Nucleus accumbens (tissue), 56 donors: ENCODE results near the gene CEP162.
A peak's percentile ranks its signal among the peaks of the same experiment; 100 is the strongest.
"Not testable (repeated sequence)": the region's sequence is repeated elsewhere in the genome, so short reads cannot be mapped to it uniquely, and the experiment has no call there.

Source experiments
- DNase-seq, 56 donors: peaks; one replicate each; lab custom pipeline; 2025; lab: John Stamatoyannopoulos, UW

CEP162 gene

DNA sequence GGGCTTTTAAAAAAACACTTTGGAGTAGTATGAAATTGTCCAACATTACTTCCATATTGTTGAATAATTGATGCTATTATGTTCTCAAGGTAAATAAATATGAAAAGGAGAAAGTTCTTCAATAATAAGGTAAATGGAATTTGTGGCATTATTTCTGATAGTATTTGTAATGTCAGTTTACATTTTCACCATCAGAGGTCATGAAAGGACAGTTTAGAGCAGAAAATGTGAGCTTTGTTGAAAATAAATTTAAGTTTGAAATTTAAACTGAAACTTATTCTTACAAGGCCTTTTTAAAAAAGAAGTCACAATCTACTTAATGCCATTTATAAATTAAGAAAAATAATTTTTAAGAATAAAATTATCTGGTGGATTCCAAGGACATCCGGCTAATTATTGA is 15.8 kb upstream of the CEP162 start:
- no peak for DNase-seq

DNA sequence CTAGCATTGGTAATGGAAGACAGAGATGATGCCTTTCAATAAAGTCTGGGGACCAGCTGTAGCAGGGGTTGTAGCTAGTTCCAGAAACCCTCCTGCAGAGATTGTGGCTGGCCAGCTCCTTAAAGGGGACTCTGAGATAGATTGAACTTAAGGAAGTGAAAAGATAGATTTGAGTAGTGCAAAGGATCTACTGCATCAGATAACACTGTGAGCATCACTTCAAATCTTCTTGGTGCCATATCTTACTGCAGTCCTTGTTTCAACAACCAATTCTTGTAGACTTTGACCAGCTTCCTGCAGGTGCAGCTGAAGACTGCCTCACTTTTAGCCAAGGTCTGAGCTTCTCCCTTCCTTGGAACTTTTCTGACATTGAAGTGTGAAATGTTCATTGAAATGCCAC is 14.8 kb upstream of the CEP162 start:
- no peak for DNase-seq

DNA sequence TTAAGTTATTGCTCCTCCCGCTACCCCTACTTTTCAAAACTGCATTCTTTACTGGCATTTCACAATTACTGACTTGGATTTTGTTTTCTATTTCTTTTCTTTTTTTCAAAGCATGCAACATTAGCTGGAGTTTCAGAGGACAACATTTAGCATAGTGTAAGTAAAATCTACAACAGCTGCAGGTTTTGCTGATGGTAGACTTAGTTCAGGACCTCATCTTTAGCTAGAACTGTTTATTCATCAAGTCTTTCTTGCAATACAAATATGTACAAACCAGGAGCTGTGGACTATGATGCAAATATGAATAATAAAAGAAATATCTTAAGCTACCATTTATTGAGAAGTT is 728 bp upstream of the CEP162 start:
- DNase-seq, result no peak

DNA sequence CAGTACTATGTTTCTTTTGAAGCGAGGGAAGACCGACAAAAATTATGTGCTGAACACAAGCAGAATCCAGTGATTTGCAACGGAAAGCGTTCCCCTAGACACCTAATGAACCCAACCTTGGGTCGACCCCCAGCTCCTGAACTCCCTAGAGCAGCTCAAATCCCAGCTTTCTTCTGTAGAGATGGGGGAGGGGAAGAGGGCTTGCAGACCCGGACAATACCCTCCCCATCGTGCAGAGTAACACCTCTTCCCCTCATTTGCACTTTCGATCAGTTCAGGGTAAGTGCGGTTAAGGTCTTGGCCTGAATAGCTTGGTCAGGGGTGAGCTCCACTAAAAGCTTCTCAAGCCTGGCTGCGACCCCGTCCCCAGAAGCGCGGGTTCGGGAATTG is 404 bp downstream of the CEP162 start:
- DNase-seq, result peak in 3 of 56 donors; percentile 17 to 31 (median 19)

DNA sequence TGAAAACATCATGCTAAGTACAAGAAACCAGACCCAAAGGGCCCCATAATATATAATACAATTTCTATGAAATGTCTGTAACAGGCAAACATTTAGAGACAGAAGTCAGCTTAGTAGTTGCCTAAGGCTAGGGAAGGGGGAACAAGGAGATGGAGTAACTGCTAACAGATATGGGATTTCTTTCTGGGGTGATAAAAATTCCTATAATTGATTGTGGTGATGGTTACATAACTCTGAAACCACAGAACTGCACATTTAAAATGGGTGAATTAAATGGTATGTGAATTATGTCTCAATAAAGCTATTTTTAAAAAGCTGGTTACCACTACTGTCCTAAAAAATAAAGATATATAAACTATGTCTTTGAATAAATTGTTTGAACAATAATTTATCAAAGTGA is 3.2 kb downstream of the CEP162 start:
- DNase-seq, result no peak

DNA sequence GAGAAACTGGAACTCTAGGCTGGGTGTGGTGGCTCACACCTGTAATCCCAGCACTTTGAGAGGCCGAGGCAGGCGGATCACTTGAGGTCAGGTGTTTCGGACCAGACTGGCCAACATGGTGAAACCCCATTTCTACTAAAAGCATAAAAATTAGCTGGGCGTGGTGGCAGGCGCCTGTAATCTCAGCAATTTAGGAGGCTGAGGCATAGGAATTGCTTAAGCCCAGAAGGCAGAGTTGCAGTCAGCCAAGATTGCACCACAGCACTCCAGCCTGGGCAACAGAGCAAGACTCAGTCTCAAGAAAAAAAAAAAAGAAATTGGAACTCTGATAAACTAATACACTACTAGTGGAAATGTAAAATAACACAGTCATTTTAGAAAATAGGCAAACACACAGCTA is 3.8 kb downstream of the CEP162 start:
- DNase-seq, result not testable (repeated sequence)

DNA sequence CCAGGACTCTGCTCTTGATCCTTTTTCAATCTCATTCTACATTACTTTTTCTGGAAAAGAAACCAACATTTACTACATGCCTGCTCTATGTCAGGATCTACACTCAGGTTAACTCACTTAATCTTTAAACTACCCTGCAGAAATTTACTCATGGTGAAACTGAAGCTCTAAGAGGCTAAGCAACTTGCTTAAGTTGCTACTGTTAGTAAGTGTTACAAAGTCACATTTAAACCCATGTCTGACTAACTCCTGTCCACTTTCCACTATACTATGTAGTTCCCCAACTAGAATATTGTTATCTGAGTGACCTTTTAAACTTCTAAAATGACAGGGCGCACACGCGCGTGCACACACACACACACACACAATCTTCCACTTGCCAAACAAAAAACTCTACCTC is 5.0 kb downstream of the CEP162 start:
- no peak for DNase-seq

DNA sequence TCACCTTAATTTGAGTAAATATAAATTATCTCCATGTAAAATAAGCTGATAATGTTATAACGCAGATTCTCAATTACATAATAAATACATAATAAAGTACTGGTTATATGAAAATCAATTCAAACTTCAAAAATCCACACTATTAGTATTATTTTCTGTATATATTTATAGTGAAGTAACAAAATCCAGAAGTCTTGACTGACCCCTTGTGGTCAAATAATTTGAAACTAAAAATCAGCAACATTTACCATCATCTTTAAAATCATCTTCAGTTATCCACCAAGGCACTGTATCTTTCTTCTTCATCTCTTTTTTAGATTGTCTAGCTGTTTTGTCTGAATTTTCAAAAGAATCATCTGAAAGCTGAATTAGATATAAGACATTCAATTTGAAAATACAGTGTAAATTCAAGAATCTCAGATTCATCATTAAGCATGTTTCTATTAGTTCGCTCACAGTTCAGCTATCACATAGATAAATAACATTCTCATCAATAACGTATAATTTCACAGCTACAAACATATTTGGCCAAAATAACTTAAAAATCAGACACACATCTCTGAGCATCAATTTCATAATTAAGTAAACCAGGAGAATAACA is 6.5 kb downstream of the CEP162 start:
- no peak for DNase-seq

DNA sequence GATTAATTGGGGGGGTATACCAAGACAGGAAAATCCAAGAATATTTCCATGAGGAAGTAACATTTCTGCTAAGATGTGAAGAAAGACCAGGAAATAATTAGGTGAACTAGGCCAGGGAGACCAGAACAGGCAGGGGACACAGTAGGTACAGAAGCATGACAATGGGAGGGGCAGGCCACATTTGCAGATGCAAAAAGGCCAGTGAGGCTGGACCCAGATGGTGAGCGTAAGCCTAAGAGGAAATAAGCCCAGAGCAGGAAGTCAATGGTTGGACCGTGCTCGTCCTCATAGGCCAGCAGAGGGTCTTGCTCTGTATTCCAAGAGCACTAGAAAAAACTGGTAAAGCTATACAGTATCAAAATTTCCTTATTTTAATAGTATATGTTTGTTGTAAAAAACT is 9.4 kb downstream of the CEP162 start:
- DNase-seq, result no peak

DNA sequence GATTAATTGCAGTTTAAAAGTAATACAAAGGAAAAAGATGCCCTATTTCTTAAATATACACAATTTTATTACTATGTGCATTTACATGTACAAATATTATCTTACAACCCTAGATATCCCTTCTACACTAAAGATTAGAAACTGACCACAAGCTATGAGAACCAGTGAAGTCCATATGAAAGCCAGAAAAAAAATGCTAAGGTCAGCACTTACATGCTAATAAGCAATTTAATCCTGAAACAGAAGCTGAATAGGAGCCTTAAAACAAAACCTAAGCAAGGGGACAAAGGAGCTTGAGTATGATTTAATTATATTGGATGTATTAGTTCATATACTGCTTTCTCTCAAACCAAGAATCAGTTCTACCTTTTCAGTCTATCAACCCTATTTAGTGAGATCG is 14.2 kb downstream of the CEP162 start:
- DNase-seq, result no peak

DNA sequence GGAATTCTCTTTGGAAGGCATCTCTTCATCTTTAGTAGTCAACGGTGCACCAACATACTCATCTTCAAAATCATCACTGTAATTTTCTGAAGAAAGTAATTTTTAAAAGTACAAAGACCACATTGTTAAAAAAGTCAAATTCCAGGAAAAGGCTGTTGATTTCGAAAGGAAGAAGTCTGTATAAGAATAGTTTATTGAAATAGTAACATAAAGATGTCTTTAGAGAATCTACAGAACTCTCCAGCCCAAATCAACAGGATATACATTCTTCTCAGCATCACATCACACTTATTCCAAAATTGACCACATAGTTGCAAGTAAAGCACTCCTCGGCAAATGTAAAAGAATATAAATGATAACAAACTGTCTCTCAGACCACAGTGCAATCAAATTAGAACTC is 23.4 kb downstream of the CEP162 start:
- no peak for DNase-seq

DNA sequence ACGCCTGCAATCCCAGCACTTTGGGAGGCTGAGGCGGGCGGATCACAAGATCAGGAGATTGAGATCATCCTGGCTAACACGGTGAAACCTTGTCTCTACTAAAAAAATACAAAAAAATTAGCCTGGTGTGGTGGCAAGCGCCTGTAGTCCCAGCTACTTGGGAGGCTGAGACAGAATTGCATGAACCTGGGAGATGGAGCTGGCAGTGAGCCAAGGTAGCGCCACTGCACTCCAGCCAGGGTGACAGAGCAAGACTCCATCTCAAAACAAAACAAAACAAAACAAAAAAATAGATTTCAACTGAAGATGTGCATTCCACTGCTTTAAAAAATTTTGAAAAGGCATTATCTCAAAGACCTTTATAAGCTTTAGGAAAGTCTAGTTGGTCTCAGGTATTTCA is 27.5 kb downstream of the CEP162 start:
- not testable (repeated sequence) for DNase-seq

DNA sequence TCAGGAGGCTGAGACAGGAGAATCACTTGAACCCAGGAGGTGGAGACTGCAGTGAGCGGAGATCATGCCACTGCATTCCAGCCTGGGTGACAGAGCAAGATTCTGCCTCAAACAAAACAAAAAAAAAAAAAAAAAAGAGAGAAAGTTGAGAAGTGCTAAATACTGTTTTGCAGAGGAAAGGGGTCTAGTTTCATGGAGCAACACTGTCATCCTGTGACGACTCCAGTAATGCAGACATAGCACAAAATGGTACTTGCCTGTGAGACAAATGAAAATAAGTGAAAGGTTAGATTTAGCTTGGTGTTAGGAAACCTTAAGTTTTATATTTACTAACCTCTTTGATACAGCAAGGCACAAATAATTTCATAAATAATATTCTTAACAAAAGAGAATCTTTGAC is 29.7 kb downstream of the CEP162 start:
- DNase-seq, result no peak

DNA sequence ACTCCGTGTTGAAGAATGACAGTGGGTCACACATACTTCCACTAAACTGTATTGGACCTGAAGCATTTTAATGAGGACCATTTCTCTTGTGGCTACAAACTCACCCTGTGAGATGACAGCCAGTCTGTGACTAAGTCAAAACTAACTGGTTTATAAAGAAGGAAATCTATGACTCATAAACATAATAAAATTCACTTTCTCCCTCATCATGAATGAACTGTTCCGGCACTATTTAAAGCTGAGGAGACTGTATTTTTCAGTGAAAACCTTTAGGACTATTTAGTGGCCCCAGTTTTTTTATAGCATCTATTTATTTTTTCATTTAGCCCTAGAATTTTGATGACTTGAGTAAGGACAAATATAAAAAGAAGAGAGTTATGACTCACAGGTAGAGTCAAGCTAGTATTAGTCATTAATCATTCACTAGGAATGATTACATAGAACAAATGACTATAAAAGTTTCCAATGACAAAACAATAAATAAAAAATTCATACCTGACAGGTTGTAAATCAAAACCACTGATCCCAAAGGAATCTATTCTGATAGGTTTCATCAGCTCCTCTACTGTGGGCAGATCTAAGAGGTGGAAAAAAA is 34.2 kb downstream of the CEP162 start:
- DNase-seq, result no peak

DNA sequence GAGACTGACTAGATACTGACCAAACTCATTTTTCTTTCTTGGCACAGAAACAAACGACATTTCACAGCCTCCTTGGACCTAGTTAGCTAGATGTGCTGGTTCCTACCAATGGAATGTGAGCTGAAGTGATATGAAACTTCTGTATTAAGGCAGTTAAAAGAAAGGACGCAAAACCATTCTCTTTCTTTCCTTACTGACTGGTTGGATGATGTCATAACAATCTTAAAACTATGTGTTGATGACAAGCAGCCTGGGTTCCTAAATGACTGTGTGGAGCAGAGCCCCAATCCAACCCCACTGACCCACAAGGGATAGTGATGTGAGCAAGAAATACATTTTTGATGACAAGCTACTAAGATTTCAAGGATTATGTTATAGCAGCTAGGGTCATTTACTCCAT is 35.6 kb downstream of the CEP162 start:
- DNase-seq, result no peak

DNA sequence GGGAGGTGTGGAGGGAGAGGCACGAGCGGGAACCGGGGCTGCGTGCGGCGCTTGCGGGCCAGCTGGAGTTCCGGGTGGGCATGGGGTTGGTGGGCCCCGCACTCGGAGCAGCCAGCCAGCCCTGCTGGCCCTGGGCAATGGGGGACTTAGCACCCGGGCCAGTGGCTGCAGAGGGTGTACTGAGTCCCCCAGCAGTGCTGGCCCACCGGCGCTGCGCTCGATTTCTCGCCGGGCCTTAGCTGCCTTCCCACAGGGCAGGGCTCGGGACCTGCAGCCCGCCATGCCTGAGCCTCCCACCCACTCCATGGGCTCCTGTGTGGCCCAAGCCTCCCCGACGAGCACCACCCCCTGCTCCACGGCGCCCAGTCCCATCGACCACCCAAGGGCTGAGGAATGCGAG is 38.1 kb downstream of the CEP162 start:
- not testable (repeated sequence) for DNase-seq

DNA sequence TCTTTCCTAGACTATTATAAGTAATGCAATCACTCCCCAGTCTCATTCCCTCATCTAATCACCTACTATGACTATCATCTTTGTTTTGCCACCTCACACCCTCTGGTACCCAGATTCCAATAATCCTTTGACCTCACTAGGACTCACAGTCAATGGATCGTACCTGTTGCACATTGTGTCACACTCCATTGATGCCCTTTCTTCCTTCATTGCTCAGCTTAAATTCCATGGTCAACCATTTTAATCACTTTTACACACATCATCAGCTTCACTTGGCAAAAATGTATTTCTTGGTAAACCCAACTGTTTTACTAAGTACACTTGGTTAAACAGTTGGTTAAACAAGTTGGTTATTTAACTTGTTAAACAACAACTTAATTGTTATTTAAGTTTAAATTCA is 44.0 kb downstream of the CEP162 start:
- DNase-seq, result no peak

DNA sequence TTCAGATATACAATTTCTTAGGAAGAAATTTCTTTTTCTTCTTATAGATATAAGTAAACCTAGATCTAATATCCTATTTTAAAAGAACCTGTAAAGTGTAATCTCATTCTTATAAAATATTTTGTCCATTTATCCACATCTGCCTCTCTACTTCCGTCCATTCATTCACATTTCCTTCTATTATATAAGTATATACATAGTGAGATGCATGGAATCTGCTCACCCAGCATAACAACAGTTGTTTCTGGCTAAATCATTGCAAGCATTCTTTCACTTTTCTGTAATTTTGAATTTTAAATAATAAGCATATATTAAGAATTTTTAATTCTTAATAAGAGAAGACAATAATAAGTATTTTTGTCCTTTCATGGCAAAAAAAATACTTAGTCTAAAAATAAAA is 45.4 kb downstream of the CEP162 start:
- no peak for DNase-seq

DNA sequence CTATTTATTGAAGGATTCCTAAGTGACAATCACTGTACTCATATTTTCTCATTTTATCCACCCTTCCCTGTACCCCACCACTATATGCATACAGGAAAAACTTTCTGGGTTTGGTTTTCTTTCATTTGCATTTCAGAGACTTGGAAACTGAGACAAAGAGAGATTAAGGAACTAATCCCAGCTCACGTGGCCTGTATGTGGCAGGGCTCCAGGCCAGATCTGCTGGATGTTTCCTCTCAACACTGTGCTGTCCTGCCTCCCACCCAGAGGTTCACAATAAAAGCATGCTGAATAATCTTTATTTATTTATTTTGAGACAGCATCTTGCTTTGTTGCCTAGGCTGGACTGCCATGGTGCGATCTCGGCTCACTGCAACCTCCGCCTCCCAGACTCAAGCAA is 50.2 kb downstream of the CEP162 start:
- no peak for DNase-seq

DNA sequence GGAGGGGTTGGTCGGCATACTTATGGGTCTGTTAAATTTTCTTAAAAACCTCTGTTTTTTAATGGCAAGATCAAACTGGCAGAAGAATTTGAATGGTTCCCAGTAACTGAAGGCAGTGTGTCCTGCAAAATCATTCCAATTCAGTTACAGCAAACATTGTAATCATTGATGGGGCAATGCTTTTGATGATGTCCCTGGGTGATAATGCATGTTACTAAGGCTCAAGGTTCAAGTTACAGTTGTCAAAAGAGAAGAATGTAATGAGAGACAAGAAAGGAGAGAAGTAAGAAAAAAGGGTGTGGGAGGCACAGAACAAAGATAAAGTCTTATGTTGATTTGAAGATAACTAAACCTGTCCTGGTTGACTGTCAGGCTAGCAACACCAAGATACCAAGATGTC is 54.9 kb downstream of the CEP162 start:
- DNase-seq, result no peak

DNA sequence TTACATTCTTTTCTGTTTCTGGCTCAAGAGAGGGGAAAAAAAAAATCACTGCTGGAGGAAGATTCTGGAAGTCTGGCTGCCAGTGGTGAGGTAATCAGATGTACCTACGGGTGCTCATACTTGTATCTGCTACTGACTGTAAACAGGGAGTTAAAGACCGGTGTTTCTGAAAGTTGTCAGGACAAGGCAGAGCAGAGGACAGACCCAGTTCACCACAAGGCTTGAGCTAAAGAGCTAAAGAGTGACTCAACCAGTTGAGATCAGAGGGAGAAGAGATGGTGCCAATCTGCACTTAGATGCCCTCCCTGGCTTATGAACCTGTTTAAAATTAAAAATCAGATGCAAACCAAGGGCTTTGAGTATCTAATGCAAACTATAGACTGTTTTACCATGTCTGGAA is 55.4 kb downstream of the CEP162 start:
- no peak for DNase-seq

DNA sequence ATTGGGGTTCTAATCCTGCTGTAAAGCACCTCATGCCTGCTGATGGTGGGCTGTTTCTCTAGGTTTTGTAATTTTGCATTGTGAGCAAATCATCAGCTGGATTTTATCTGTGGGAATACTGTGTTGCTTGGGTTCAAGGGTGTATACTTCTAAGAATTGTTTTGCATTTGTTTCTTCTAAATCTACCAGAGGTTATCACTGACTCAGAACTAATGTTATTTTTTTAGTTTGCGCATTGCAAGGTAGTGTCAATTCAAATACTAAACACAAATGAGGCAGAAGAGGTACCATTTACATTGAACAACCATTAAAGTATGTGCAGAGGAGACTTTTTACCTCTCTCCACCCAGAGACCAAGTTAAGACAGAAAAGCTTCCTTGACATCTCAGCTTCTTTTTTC is 60.0 kb downstream of the CEP162 start:
- no peak for DNase-seq

DNA sequence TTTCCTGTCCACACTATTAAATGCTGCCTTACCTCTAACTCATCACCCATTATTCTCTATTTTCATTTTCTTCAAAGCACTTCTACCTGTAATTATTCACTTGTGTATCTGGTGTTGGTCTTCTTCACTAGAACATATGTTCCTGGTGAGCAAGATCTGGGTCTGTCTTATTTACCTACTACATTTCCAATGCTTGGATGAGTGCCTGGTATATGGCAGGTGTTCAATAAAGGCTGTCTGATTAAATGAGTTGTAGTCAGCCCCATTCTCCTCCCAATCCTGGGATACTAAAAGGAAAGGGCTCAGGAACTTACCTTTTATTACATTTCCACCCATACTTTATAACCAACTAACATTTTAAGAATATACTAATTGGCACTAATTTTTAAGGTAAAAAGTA is 61.0 kb downstream of the CEP162 start:
- DNase-seq, result no peak
